Neural cell (in vitro differentiated cells): Measurements from ENCODE around the gene CTH. TPM values are rescaled to one million over a fixed set of nuclear protein-coding genes. Genes with fewer than 3 reads are reported as not detected.

Experiments
- H2AFZ ChIP-seq: fragments of 200-600, 300-800 bp; sonication (generic), shearing (Covaris generic); 2 replicates; pipeline ENCODE4 v1.6.0; 2014; ENCODE audit warnings: low read depth, mild to moderate bottlenecking, antibody characterized with exemption, low read length, moderate library complexity
- H3F3A ChIP-seq: fragments of 200-600 bp; shearing (Covaris generic); 2 replicates; pipeline ENCODE4 v1.6.1; 2016; ENCODE audit warnings: mild to moderate bottlenecking, moderate library complexity, mixed read lengths, antibody characterized with exemption, low read length; ENCODE audit not compliant: insufficient read depth, poor library complexity, severe bottlenecking
- H3K27ac ChIP-seq: fragments of 200-600, 300-800 bp; sonication (generic), shearing (Covaris generic); 2 replicates; pipeline ENCODE4 v1.5.1; 2014; ENCODE audit warnings: mild to moderate bottlenecking, low read length, moderate library complexity
- H3K27me3 ChIP-seq: fragments of 300-800, 200-600 bp; sonication (generic), shearing (Covaris generic); 2 replicates; pipeline ENCODE4 v1.6.0; 2014; ENCODE audit warnings: mild to moderate bottlenecking, low read depth, low read length, moderate library complexity; ENCODE audit not compliant: insufficient read depth
- H3K36me3 ChIP-seq: fragments of 300-800, 200-600 bp; sonication (generic), shearing (Covaris generic); 2 replicates; pipeline ENCODE4 v1.5.1; 2014; ENCODE audit warnings: mild to moderate bottlenecking, antibody characterized with exemption, low read length, moderate library complexity; ENCODE audit not compliant: insufficient read depth
- H3K4me2 ChIP-seq: fragments of 300-800, 200-600 bp; sonication (generic), shearing (Covaris generic); 2 replicates; pipeline ENCODE4 v1.6.0; 2014; ENCODE audit warnings: mild to moderate bottlenecking, low read length
- H3K4me3 ChIP-seq: fragments of 300-800, 200-600 bp; sonication (generic), shearing (Covaris generic); 2 replicates; pipeline ENCODE4 v1.5.1; 2014; ENCODE audit warnings: mild to moderate bottlenecking, low read length, moderate library complexity
- H3K79me2 ChIP-seq: fragments of 200-600 bp; shearing (Covaris generic); replicated peaks from 2 replicates; pipeline ENCODE4 v1.6.0; 2014; ENCODE audit warnings: mild to moderate bottlenecking, low read length, moderate library complexity; ENCODE audit not compliant: insufficient read depth
- H3K9ac ChIP-seq: fragments of 300-800, 200-600 bp; sonication (generic), shearing (Covaris generic); 2 replicates; pipeline ENCODE4 v1.6.1; 2016; ENCODE audit warnings: mild to moderate bottlenecking, low read length, mixed read lengths
- H3K9me2 ChIP-seq: fragments of 200-600 bp; shearing (Covaris generic); 2 replicates; pipeline ENCODE4 v1.6.1; 2016; ENCODE audit warnings: mild to moderate bottlenecking, low read length, mixed read lengths; ENCODE audit not compliant: insufficient read depth
- H3K9me3 ChIP-seq: fragments of 200-600, 300-800 bp; sonication (generic), shearing (Covaris generic); 2 replicates; pipeline ENCODE4 v1.6.1; 2016; ENCODE audit warnings: mild to moderate bottlenecking, mixed run types, low read length, moderate library complexity, mixed read lengths
- H4K20me1 ChIP-seq: fragments of 200-600 bp; shearing (Covaris generic); 2 replicates; pipeline ENCODE4 v1.6.1; 2016; ENCODE audit warnings: mild to moderate bottlenecking, mixed run types; ENCODE audit not compliant: insufficient read depth
- EP300 ChIP-seq: fragments of 450-650 bp; conservative IDR thresholded peaks from 2 replicates; pipeline ENCODE4 v1.6.1; 2014; ENCODE audit warnings: antibody characterized with exemption, mild to moderate bottlenecking, moderate library complexity; ENCODE audit not compliant: poor library complexity, severe bottlenecking
- EZH2 ChIP-seq: fragments of 200-600, 300-800 bp; shearing (Covaris generic), sonication (generic); IDR thresholded peaks from 2 replicates; pipeline ENCODE4 v1.6.1; 2014; ENCODE audit warnings: antibody characterized with exemption, low read length, borderline replicate concordance, mild to moderate bottlenecking; ENCODE audit not compliant: insufficient read depth, poor library complexity, severe bottlenecking
- MXI1 ChIP-seq: fragments of 450-650 bp; conservative IDR thresholded peaks from 2 replicates; pipeline ENCODE4 v1.6.1; 2014; ENCODE audit warnings: antibody characterized with exemption, mild to moderate bottlenecking; ENCODE audit not compliant: poor library complexity, severe bottlenecking
- POLR2AphosphoS5 ChIP-seq: IDR thresholded peaks from 2 replicates; pipeline ENCODE4 v1.6.1; 2012
- RAD21 ChIP-seq: fragments of 450-650 bp; conservative IDR thresholded peaks from 2 replicates; pipeline ENCODE4 v1.6.1; 2014; ENCODE audit warnings: antibody characterized with exemption, mild to moderate bottlenecking, moderate library complexity
- SMC3 ChIP-seq: fragments of 450-650 bp; conservative IDR thresholded peaks from 2 replicates; pipeline ENCODE4 v1.6.1; 2014; ENCODE audit warnings: antibody characterized with exemption, mild to moderate bottlenecking, moderate library complexity; ENCODE audit not compliant: poor library complexity
- TAF1 ChIP-seq: IDR thresholded peaks from 2 replicates; pipeline ENCODE4 v1.6.1; 2012; ENCODE audit warnings: low read depth
- polyA plus RNA-seq: library from polyadenylated mRNA; depleted of rRNA; stranded (reverse); fragments of >200 nt; gene quantifications from 2 replicates; pipeline ENCODE4 v1.2.3, GENCODE V29; 2014
- TF ChIP-seq, protein P1 (sequence below): fragments of 450-650 bp; IDR thresholded peaks from 2 replicates; pipeline ENCODE4 v1.5.1; 2014; ENCODE audit warnings: antibody characterized with exemption, mild to moderate bottlenecking, moderate library complexity; ENCODE audit not compliant: poor library complexity, severe bottlenecking
- TF ChIP-seq, protein P2 (sequence below): IDR thresholded peaks from 2 replicates; pipeline ENCODE4 v1.6.1; 2012; ENCODE audit warnings: borderline replicate concordance

Gene CTH
- polyA plus RNA-seq, 1 donor from 2014 or later = 10.0 TPM

DNA sequence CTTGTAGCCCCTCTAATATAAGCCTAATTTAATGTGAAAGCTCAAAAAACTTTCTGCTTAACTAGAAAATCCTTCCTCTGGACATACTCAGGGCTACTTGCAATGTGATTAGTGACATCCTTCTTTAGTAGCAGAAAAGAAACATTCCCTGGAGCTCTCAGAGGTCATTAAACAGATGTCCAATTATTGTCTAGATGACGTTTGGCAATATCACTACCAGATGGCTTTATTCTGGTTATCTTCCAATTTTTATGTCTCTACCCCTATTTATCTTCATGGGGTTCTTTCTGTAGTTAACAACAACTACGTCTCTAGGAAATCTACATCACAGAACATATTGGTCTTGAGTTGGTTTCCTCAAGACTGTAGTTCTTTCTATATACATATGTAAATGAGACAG, 44.2 kb downstream of the CTH start:
- Histone ChIP-seq H3K4me3 (no peak overlapping the region), H4K20me1 (no peaks in the 10 kb centered on the region), H3K9ac (no peak overlapping the region), H3K27ac (no peak overlapping the region), H3K36me3 (no peaks in the 10 kb centered on the region), H3K79me2 (no peaks in the 10 kb centered on the region), H3F3A (no peaks in the 10 kb centered on the region), H3K4me2 (no peak overlapping the region), H3K9me2 (peaks cover 3% of the 10 kb centered on the region), H3K27me3 (no peaks in the 10 kb centered on the region), H2AFZ (no peak overlapping the region), H3K9me3 (no peaks in the 10 kb centered on the region)
- no peak for TF ChIP-seq EP300
- TF ChIP-seq, protein P1, sequence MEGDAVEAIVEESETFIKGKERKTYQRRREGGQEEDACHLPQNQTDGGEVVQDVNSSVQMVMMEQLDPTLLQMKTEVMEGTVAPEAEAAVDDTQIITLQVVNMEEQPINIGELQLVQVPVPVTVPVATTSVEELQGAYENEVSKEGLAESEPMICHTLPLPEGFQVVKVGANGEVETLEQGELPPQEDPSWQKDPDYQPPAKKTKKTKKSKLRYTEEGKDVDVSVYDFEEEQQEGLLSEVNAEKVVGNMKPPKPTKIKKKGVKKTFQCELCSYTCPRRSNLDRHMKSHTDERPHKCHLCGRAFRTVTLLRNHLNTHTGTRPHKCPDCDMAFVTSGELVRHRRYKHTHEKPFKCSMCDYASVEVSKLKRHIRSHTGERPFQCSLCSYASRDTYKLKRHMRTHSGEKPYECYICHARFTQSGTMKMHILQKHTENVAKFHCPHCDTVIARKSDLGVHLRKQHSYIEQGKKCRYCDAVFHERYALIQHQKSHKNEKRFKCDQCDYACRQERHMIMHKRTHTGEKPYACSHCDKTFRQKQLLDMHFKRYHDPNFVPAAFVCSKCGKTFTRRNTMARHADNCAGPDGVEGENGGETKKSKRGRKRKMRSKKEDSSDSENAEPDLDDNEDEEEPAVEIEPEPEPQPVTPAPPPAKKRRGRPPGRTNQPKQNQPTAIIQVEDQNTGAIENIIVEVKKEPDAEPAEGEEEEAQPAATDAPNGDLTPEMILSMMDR = no peak
- no peak for TF ChIP-seq EZH2
- TF ChIP-seq MXI1 = no peak
- TF ChIP-seq, protein P2, sequence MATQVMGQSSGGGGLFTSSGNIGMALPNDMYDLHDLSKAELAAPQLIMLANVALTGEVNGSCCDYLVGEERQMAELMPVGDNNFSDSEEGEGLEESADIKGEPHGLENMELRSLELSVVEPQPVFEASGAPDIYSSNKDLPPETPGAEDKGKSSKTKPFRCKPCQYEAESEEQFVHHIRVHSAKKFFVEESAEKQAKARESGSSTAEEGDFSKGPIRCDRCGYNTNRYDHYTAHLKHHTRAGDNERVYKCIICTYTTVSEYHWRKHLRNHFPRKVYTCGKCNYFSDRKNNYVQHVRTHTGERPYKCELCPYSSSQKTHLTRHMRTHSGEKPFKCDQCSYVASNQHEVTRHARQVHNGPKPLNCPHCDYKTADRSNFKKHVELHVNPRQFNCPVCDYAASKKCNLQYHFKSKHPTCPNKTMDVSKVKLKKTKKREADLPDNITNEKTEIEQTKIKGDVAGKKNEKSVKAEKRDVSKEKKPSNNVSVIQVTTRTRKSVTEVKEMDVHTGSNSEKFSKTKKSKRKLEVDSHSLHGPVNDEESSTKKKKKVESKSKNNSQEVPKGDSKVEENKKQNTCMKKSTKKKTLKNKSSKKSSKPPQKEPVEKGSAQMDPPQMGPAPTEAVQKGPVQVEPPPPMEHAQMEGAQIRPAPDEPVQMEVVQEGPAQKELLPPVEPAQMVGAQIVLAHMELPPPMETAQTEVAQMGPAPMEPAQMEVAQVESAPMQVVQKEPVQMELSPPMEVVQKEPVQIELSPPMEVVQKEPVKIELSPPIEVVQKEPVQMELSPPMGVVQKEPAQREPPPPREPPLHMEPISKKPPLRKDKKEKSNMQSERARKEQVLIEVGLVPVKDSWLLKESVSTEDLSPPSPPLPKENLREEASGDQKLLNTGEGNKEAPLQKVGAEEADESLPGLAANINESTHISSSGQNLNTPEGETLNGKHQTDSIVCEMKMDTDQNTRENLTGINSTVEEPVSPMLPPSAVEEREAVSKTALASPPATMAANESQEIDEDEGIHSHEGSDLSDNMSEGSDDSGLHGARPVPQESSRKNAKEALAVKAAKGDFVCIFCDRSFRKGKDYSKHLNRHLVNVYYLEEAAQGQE = no peak
- no peak for TF ChIP-seq POLR2AphosphoS5
- TF ChIP-seq TAF1 = no peak
- TF ChIP-seq RAD21 = no peak
- no peak for TF ChIP-seq SMC3

DNA sequence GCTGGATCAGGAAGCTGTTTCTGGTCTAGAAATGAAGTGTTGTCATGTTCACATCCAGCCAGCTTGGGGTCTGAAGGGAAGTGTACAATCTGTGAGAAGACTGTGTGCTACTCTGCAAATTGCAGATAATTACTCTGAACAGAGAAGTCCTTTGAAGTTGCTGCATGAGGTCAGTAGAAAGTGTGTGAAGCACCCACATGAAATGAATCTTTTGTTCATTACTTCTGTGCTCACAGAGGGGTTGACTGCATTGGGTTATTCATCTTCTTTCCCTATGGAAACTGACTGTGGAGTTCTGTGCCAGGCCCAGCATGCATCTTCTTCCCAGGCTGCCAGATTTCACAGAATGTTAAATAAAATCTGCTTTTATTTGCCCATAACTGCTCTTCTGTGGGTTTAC, 47.1 kb downstream of the CTH start:
- Histone ChIP-seq H3K27ac (no peak overlapping the region), H2AFZ (no peak overlapping the region), H3K36me3 (no peaks in the 10 kb centered on the region)

More for the DNA sequence above, 47.1 kb downstream of the CTH start:
- Histone ChIP-seq H3K4me2 (no peak overlapping the region), H3K27me3 (no peaks in the 10 kb centered on the region), H3K79me2 (no peaks in the 10 kb centered on the region), H3K9ac (no peak overlapping the region), H3K4me3 (no peak overlapping the region), H3F3A (no peaks in the 10 kb centered on the region), H3K9me3 (no peaks in the 10 kb centered on the region), H4K20me1 (no peaks in the 10 kb centered on the region), H3K9me2 (peaks cover 3% of the 10 kb centered on the region)
- TF ChIP-seq EZH2 (no peak), TAF1 (no peak), MXI1 (no peak), RAD21 (no peak), SMC3 (no peak), POLR2AphosphoS5 (no peak), EP300 (no peak)
- TF ChIP-seq, protein P1 = no peak
- TF ChIP-seq, protein P2 = no peak
